Endothelial cell of umbilical vein (primary cell): Measurements from ENCODE around the gene GNAL. TPM values are rescaled to one million over a fixed set of nuclear protein-coding genes. Genes with fewer than 3 reads are reported as not detected.

Experiments used
- BruUV-seq: library from RNA; stranded (reverse); fragments of 400-500 nt; replicated peaks from 2 replicates; lab custom pipeline; 2021; lab: Mats Ljungman, UMichigan
- CTCF ChIA-PET: fragments of 300-600, 350-600 bp; sonication (Branson Sonifier 250); formaldehyde crosslinking; loops from one replicate; lab custom pipeline; 2021; ENCODE audit warnings: antibody characterized with exemption, inconsistent platforms; lab: Charles Lee
- POLR2A ChIA-PET: fragments of 300-600, 350-600 bp; sonication (Branson Sonifier 250); formaldehyde crosslinking; loops from one replicate; lab custom pipeline; 2021; ENCODE audit warnings: antibody characterized with exemption, inconsistent platforms; lab: Charles Lee
- DNase-seq: peaks from one replicate; pipeline ENCODE4 v3.0.0-alpha.2; 2011; ENCODE audit warnings: low read depth, low spot score
- FAIRE-seq: peaks from 2 replicates; lab custom pipeline; 2011; peaks lifted over from hg19 to GRCh38; lab: Jason Lieb, UNC
- H2AFZ ChIP-seq: 2 replicates; pipeline ENCODE4 v1.6.0; 2012; ENCODE audit warnings: low read depth, low read length, control low read depth, inconsistent platforms
- H3K27ac ChIP-seq: 2 replicates; pipeline ENCODE4 v1.5.1; 2011; ENCODE audit warnings: low read depth, mild to moderate bottlenecking, control low read depth, low read length, moderate library complexity; ENCODE audit not compliant: insufficient read depth
- H3K27me3 ChIP-seq, 2 experiments: 2 replicates each; pipeline versions ENCODE4 v1.6.0 to v1.6.1; 2011; ENCODE audit warnings: low read length in 2 of 2, mixed read lengths in 1 of 2; ENCODE audit not compliant: control insufficient read depth in 2 of 2, insufficient read depth in 2 of 2
- H3K36me3 ChIP-seq, 2 experiments: 2 replicates in 1 of 2; 3 replicates in 1 of 2; pipeline ENCODE4 v1.5.1; 2011; ENCODE audit warnings: low read length in 2 of 2, mild to moderate bottlenecking in 1 of 2, moderate library complexity in 1 of 2; ENCODE audit not compliant: control insufficient read depth in 2 of 2, insufficient read depth in 2 of 2; ENCODE audit errors: extremely low read depth in 1 of 2
- H3K4me1 ChIP-seq: 3 replicates; pipeline ENCODE4 v1.5.1; 2011; ENCODE audit warnings: mild to moderate bottlenecking, low read length; ENCODE audit not compliant: control insufficient read depth, insufficient read depth; ENCODE audit errors: extremely low read depth
- H3K4me2 ChIP-seq: 2 replicates; pipeline ENCODE4 v1.6.1; 2011; ENCODE audit warnings: low read length, control low read depth, mixed read lengths; ENCODE audit not compliant: insufficient read depth
- H3K4me3 ChIP-seq, 3 experiments: fragments of 200-600 bp in 1 of 3; sonication (generic), shearing (Covaris generic) in 1 of 3; replicated peaks in 1 of 3; 2 replicates each; pipeline ENCODE4 v1.5.1; 2011 to 2016; ENCODE audit warnings: control low read depth in 3 of 3, low read length in 3 of 3, mild to moderate bottlenecking in 2 of 3, inconsistent platforms in 1 of 3, low read depth in 1 of 3, moderate library complexity in 1 of 3; ENCODE audit not compliant: insufficient read depth in 1 of 3
- H3K79me2 ChIP-seq: 2 replicates; pipeline ENCODE4 v1.6.0; 2012; ENCODE audit warnings: low read length, inconsistent platforms; ENCODE audit not compliant: control insufficient read depth, insufficient read depth
- H3K9ac ChIP-seq: replicated peaks from 2 replicates; pipeline ENCODE3; 2011; ENCODE audit warnings: low read length, control low read depth; ENCODE audit not compliant: insufficient read depth; ENCODE audit errors: extremely low read depth
- H3K9me1 ChIP-seq: replicated peaks from 3 replicates; pipeline ENCODE4 v1.6.0; 2011; ENCODE audit warnings: mild to moderate bottlenecking, low read length; ENCODE audit not compliant: control insufficient read depth, insufficient read depth; ENCODE audit errors: extremely low read depth
- H3K9me3 ChIP-seq: replicated peaks from 2 replicates; pipeline ENCODE4 v1.5.1; 2012; ENCODE audit warnings: low read length, inconsistent platforms; ENCODE audit not compliant: control insufficient read depth, insufficient read depth
- H4K20me1 ChIP-seq: replicated peaks from 2 replicates; pipeline ENCODE3; 2011; ENCODE audit warnings: mild to moderate bottlenecking, low read length; ENCODE audit not compliant: control insufficient read depth, insufficient read depth; ENCODE audit errors: extremely low read depth
- FOS ChIP-seq: IDR thresholded peaks from 2 replicates; pipeline ENCODE4 v1.6.1; 2011; ENCODE audit warnings: mild to moderate bottlenecking, low read length, moderate library complexity, borderline replicate concordance; ENCODE audit not compliant: insufficient read depth
- GATA2 ChIP-seq: IDR thresholded peaks from 2 replicates; pipeline ENCODE4 v1.7.0; 2011; ENCODE audit warnings: low read depth, mild to moderate bottlenecking, moderate library complexity, mixed read lengths, low read length; ENCODE audit not compliant: insufficient read length, insufficient read depth
- MYC ChIP-seq: IDR thresholded peaks from one replicate; pipeline ENCODE4 v1.6.1; 2011; ENCODE audit warnings: mild to moderate bottlenecking, low read depth, low read length
- POLR2A ChIP-seq: IDR thresholded peaks from 2 replicates; pipeline ENCODE4 v1.6.1; 2012; ENCODE audit warnings: low read depth, mild to moderate bottlenecking, control low read depth, low read length
- POLR2AphosphoS5 ChIP-seq: IDR thresholded peaks from 2 replicates; pipeline ENCODE4 v1.6.1; 2012; ENCODE audit warnings: low read depth, mild to moderate bottlenecking, control low read depth, low read length, moderate library complexity; ENCODE audit not compliant: insufficient read depth
- dilution Hi-C: fragments of 300-500 bp; cut with MboI; formaldehyde crosslinking; loops from one replicate; pipeline ENCODE4 v1.15.0; 2019; ENCODE audit warnings: low sequenced_read_pairs; ENCODE audit not compliant: extremely low pct_ligation_motif_present
- intact Hi-C: fragments of 100-400 bp; cut with micrococcal nuclease; formaldehyde crosslinking; loops from one replicate; pipeline ENCODE4 v1.10.0; 2022
- polyA plus RNA-seq, 4 experiments: library from polyadenylated mRNA; depleted of rRNA in 3 of 4; stranded (reverse) in 3 of 4; unstranded in 1 of 4; fragments of >200 nt; gene quantifications; 2 replicates each; pipeline versions ENCODE4 v1.2.1 to v1.2.3, GENCODE V29; 2011 to 2012; ENCODE audit warnings: missing spikeins in 1 of 4
- total RNA-seq: library from RNA; stranded (reverse); gene quantifications from 2 replicates; pipeline ENCODE4 v1.2.3, GENCODE V29; 2021
- TF ChIP-seq, protein P1 (sequence below), 2 donors: IDR thresholded peaks; 1 replicate in 1 of 2; 2 replicates in 1 of 2; pipeline ENCODE4 v1.5.1; 2011; ENCODE audit warnings: low read length in 2 of 2, mild to moderate bottlenecking in 2 of 2, moderate library complexity in 2 of 2, control low read depth in 1 of 2, inconsistent platforms in 1 of 2, low read depth in 1 of 2; ENCODE audit not compliant: insufficient read depth in 1 of 2; ENCODE audit errors: extremely low read depth in 1 of 2
- TF ChIP-seq, protein P2 (sequence below): IDR thresholded peaks from 2 replicates; pipeline ENCODE4 v1.6.1; 2011; ENCODE audit not compliant: insufficient read depth, insufficient read length

GNAL gene
- total and polyA plus RNA-seq, 2 donors (not counting 3 experiments of a cell fraction or from before 2014, with no cell fraction given): 0.07 to 0.73 TPM

DNA sequence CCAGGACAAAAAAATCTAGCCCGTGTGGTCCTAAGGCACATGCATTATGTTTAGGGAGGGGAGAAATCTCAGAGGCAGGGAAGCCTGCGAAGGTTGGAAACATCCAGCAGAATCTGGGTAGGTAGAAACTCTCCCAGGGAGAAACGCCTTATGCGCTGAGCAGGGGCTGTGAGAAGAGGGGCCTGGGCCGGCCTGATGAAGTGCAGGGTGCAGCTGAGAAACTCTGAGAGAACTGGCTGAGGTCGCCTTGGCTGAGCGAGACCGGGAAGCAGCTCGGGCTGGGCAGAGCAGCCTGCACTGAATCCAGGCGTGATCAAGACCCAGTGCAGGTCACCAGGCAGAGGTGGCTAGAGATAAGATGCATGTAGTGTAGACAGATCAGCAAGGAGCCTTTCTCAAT is 177.3 kb downstream of the GNAL start:
- no peak overlapping the region for H3K4me2 ChIP-seq
- DNase-seq: no peak
- dilution Hi-C loops (no loop called here), intact Hi-C loops (no loop called here)
- ChIA-PET POLR2A (no interaction called here), CTCF (interaction anchor here (0.6 kb wide), 1 partner anchor 133 kb away, joined by 3 read pairs; no protein-coding TSS in a partner anchor)
- H3K4me3 ChIP-seq: no peak overlapping the region
- no peaks in the 10 kb centered on the region for H3K36me3 ChIP-seq
- no peak overlapping the region for H3K9ac ChIP-seq
- no peak overlapping the region for H3K27ac ChIP-seq
- no peaks in the 10 kb centered on the region for H3K4me1 ChIP-seq
- no peaks in the 10 kb centered on the region for H3K9me3 ChIP-seq
- H2AFZ ChIP-seq: no peak overlapping the region
- TF ChIP-seq POLR2A: no peak
- TF ChIP-seq MYC: no peak
- TF ChIP-seq FOS: no peak
- TF ChIP-seq, protein P1, sequence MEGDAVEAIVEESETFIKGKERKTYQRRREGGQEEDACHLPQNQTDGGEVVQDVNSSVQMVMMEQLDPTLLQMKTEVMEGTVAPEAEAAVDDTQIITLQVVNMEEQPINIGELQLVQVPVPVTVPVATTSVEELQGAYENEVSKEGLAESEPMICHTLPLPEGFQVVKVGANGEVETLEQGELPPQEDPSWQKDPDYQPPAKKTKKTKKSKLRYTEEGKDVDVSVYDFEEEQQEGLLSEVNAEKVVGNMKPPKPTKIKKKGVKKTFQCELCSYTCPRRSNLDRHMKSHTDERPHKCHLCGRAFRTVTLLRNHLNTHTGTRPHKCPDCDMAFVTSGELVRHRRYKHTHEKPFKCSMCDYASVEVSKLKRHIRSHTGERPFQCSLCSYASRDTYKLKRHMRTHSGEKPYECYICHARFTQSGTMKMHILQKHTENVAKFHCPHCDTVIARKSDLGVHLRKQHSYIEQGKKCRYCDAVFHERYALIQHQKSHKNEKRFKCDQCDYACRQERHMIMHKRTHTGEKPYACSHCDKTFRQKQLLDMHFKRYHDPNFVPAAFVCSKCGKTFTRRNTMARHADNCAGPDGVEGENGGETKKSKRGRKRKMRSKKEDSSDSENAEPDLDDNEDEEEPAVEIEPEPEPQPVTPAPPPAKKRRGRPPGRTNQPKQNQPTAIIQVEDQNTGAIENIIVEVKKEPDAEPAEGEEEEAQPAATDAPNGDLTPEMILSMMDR (IDR thresholded peaks at IDR 0.05; ENCODE audit: extremely low read depth in 1 of 2, insufficient read depth in 1 of 2, low read depth in 1 of 2, low read length in 2 of 2): no peak
- TF ChIP-seq GATA2: no peak
- TF ChIP-seq, protein P2, sequence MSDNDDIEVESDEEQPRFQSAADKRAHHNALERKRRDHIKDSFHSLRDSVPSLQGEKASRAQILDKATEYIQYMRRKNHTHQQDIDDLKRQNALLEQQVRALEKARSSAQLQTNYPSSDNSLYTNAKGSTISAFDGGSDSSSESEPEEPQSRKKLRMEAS: no peak
- no peak for TF ChIP-seq POLR2AphosphoS5
- H3K79me2 ChIP-seq: no peaks in the 10 kb centered on the region
- H3K9me1 ChIP-seq: no peaks in the 10 kb centered on the region
- no peak for FAIRE-seq
- no TSS peak for BruUV-seq
- H4K20me1 ChIP-seq: no peaks in the 10 kb centered on the region
- H3K27me3 ChIP-seq: no peaks in the 10 kb centered on the region
